Loucy (cell line): ENCODE results near the gene IQCE.

ENCODE experiments used
- H2AFZ ChIP-seq: fragments of 200-600 bp; sonication (generic); 2 replicates; pipeline ENCODE4 v1.6.0; 2016; ENCODE audit warnings: antibody characterized with exemption, mild to moderate bottlenecking, low read length, moderate library complexity
- H3F3A ChIP-seq: fragments of 200-600 bp; 2 replicates; pipeline ENCODE4 v1.6.0; 2016; ENCODE audit warnings: antibody characterized with exemption, low read depth, mild to moderate bottlenecking
- H3K27me3 ChIP-seq: fragments of 200-600 bp; sonication (generic); 2 replicates; pipeline ENCODE4 v1.6.1; 2014; ENCODE audit warnings: low read length, mild to moderate bottlenecking; ENCODE audit not compliant: insufficient read depth, poor library complexity, severe bottlenecking
- H3K36me3 ChIP-seq: fragments of 200-600 bp; sonication (generic); 2 replicates; pipeline ENCODE4 v1.6.1; 2016; ENCODE audit warnings: low read length; ENCODE audit not compliant: insufficient read depth
- H3K4me1 ChIP-seq: fragments of 200-600 bp; sonication (generic); 2 replicates; pipeline ENCODE4 v1.5.1; 2014; ENCODE audit warnings: low read length, mild to moderate bottlenecking; ENCODE audit not compliant: insufficient read depth, poor library complexity, severe bottlenecking
- H3K4me2 ChIP-seq: fragments of 200-600 bp; sonication (generic); 2 replicates; pipeline ENCODE4 v1.6.0; 2014; ENCODE audit warnings: antibody characterized with exemption, low read length, low read depth, mild to moderate bottlenecking; ENCODE audit not compliant: poor library complexity, severe bottlenecking
- H3K4me3 ChIP-seq: fragments of 200-600 bp; sonication (generic); 2 replicates; pipeline ENCODE4 v1.5.1; 2014; ENCODE audit warnings: low read length, mild to moderate bottlenecking, mixed read lengths; ENCODE audit not compliant: poor library complexity, severe bottlenecking
- H3K79me2 ChIP-seq: fragments of 200-600 bp; sonication (generic); 2 replicates; pipeline ENCODE4 v1.6.1; 2014; ENCODE audit warnings: low read length; ENCODE audit not compliant: insufficient read depth
- H3K9ac ChIP-seq: fragments of 200-600 bp; sonication (generic); 2 replicates; pipeline ENCODE4 v1.6.0; 2014; ENCODE audit warnings: mild to moderate bottlenecking, low read depth, low read length, moderate library complexity; ENCODE audit not compliant: poor library complexity, severe bottlenecking
- H3K9me2 ChIP-seq: fragments of 200-600 bp; sonication (generic); replicated peaks from 2 replicates; pipeline ENCODE4 v1.6.1; 2016; ENCODE audit warnings: low read depth, low read length, mixed read lengths
- H3K9me3 ChIP-seq: fragments of 200-600 bp; sonication (generic); 2 replicates; pipeline ENCODE4 v1.6.1; 2014; ENCODE audit warnings: mild to moderate bottlenecking, antibody characterized with exemption, low read length, low read depth; ENCODE audit not compliant: insufficient read depth
- H4K20me1 ChIP-seq: fragments of 200-600 bp; sonication (generic); 2 replicates; pipeline ENCODE4 v1.6.0; 2014; ENCODE audit warnings: antibody characterized with exemption, low read length, mild to moderate bottlenecking; ENCODE audit not compliant: insufficient read depth, poor library complexity, severe bottlenecking
- EZH2phosphoT487 ChIP-seq: fragments of 200-600 bp; IDR thresholded peaks from 2 replicates; pipeline ENCODE4 v1.6.1; 2018; ENCODE audit warnings: antibody characterized with exemption, mild to moderate bottlenecking, moderate library complexity, borderline replicate concordance
- TF ChIP-seq, protein P1 (sequence below): fragments of 200-600 bp; sonication (generic); conservative IDR thresholded peaks from 2 replicates; pipeline ENCODE4 v1.5.1; 2014; ENCODE audit warnings: mild to moderate bottlenecking, antibody characterized with exemption, low read length

The IQCE gene

DNA sequence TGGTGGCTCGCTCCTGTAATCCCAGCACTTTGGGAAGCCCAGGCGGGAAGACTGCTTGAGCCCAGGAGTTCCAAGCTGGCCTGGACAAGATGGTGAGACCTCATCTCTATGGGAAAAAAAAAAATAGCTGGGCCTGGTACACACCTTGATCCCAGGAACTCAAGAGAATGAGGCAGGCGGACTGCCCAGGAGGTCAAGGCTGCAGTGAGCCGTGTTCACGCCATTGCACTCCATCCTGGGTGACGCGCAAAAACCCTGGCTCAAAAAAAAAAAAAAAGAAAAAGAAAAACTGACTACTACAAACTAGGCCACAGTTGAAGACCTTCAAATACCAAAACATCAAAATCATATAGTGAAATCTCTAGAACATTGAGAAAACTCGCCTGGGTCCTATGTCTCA, 7.4 kb upstream of the IQCE start:
- H3K27me3 ChIP-seq, result no peaks in the 10 kb centered on the region
- H3K9ac ChIP-seq, result no peak overlapping the region
- peak overlapping the region; percentile 45 for H3K4me2 ChIP-seq
- H3K79me2 ChIP-seq, result peaks cover 50% of the 10 kb centered on the region
- TF ChIP-seq, protein P1, sequence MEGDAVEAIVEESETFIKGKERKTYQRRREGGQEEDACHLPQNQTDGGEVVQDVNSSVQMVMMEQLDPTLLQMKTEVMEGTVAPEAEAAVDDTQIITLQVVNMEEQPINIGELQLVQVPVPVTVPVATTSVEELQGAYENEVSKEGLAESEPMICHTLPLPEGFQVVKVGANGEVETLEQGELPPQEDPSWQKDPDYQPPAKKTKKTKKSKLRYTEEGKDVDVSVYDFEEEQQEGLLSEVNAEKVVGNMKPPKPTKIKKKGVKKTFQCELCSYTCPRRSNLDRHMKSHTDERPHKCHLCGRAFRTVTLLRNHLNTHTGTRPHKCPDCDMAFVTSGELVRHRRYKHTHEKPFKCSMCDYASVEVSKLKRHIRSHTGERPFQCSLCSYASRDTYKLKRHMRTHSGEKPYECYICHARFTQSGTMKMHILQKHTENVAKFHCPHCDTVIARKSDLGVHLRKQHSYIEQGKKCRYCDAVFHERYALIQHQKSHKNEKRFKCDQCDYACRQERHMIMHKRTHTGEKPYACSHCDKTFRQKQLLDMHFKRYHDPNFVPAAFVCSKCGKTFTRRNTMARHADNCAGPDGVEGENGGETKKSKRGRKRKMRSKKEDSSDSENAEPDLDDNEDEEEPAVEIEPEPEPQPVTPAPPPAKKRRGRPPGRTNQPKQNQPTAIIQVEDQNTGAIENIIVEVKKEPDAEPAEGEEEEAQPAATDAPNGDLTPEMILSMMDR, result no peak
- no peak for TF ChIP-seq EZH2phosphoT487
- H3K9me2 ChIP-seq, result no peaks in the 10 kb centered on the region
- H3K4me1 ChIP-seq, result peaks cover 45% of the 10 kb centered on the region
- peaks cover 8% of the 10 kb centered on the region; the same call in 1 of the 2 replicates for H3F3A ChIP-seq
- peak overlapping the region; percentile 34 for H3K4me3 ChIP-seq
- peaks cover 26% of the 10 kb centered on the region for H4K20me1 ChIP-seq
- no peaks in the 10 kb centered on the region for H3K9me3 ChIP-seq
- H2AFZ ChIP-seq, result no peak overlapping the region
- H3K36me3 ChIP-seq, result peaks cover 12% of the 10 kb centered on the region; the same call in 1 of the 2 replicates

DNA sequence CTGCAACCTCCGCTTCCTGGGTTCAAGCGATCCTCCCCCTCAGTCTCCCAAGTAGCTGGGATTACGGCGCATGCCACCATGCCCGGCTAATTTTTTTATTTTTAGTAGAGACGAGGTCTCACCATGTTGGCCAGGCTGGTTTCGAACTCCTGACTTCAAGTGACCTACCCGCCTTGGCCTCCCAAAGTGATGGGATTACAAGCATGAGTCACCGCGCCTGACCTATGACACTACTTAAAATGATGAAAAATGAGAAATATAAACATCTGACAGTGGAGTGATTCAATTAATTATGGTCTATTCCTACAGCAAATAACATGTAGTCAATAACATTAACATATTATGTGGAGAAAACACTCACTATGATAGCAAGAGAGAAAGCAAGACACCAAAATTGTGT, 5.7 kb upstream of the IQCE start:
- H3K9ac ChIP-seq, result peak overlapping the region; percentile 91
- no peak overlapping the region for H2AFZ ChIP-seq
- peak overlapping the region; percentile 90 for H3K4me2 ChIP-seq
- peaks cover 8% of the 10 kb centered on the region; the same call in 1 of the 2 replicates for H3F3A ChIP-seq
- H3K27me3 ChIP-seq, result no peaks in the 10 kb centered on the region
- no peak for TF ChIP-seq EZH2phosphoT487
- TF ChIP-seq, protein P1, result no peak
- H3K9me2 ChIP-seq, result no peaks in the 10 kb centered on the region
- no peaks in the 10 kb centered on the region for H3K9me3 ChIP-seq
- peaks cover 23% of the 10 kb centered on the region for H4K20me1 ChIP-seq
- H3K4me3 ChIP-seq, result peak overlapping the region; percentile 74
- peaks cover 47% of the 10 kb centered on the region for H3K79me2 ChIP-seq
- H3K36me3 ChIP-seq, result 0 out of 2 replicates have a peak, but pooled peaks cover 3% of the 10 kb centered on the region
- H3K4me1 ChIP-seq, result peaks cover 45% of the 10 kb centered on the region

DNA sequence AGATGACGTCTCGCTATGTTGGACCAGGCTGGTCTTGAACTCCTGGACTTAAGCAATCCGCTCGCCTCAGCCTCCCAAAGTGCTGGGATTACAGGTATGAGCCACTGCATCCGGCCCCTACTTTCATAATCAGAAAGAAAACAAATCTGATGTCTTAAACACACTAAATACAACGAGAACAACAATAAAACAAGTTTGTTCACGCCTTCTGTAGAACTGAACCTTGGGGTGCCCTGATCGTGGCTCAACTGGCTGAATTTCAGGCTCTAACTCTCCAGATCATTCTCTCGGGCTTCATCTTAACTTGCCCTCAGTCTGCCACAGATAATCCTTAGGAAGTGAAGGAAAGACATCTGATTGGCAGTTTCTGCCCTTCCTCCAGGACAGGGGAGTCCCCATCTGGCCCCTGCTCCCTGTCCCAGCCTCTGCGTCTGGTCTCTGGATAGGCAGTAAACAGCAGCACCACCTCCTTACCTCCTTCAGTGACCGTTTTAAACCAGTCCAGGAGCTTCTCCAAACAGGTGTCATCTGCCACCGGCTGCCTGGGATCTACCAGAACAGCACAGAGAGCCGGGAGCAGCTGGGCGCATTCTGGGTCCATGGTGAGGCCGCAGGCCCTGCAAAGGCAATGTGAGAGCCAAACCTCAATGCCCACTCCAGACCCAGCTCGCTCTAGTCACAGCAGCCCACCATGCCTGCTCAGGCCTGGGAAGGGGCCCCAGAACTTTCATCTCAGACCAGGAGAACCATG, 4.8 kb upstream of the IQCE start:
- Histone ChIP-seq H3F3A (peaks cover 8% of the 10 kb centered on the region; the same call in 1 of the 2 replicates), H3K36me3 (0 out of 2 replicates have a peak, but pooled peaks cover 3% of the 10 kb centered on the region), H3K79me2 (peaks cover 47% of the 10 kb centered on the region), H3K9ac (peak overlapping the region; percentile 91), H3K27me3 (no peaks in the 10 kb centered on the region), H3K4me1 (peaks cover 46% of the 10 kb centered on the region), H2AFZ (no peak overlapping the region), H3K4me3 (peak overlapping the region; percentile 74), H3K9me2 (no peaks in the 10 kb centered on the region), H4K20me1 (peaks cover 22% of the 10 kb centered on the region), H3K4me2 (peak overlapping the region; percentile 90), H3K9me3 (no peaks in the 10 kb centered on the region)
- TF ChIP-seq, protein P1, result no peak
- no peak for TF ChIP-seq EZH2phosphoT487
